Colonic mucosa (tissue), 4 donors: ENCODE results near the gene NTN1. TPM values are rescaled to one million over a fixed set of nuclear protein-coding genes. Genes with fewer than 3 reads are reported as not detected.

Experiments used
- DNase-seq: peaks from one replicate; pipeline ENCODE4 v3.0.0-alpha.2; 2020
- H3K27ac ChIP-seq: fragments of 200-600 bp; one replicate; pipeline ENCODE4 v1.8.0; 2021
- H3K27me3 ChIP-seq: fragments of 200-600 bp; one replicate; pipeline ENCODE4 v1.8.0; 2021
- H3K36me3 ChIP-seq: fragments of 200-600 bp; one replicate; pipeline ENCODE4 v1.8.0; 2021
- H3K4me1 ChIP-seq: fragments of 200-600 bp; one replicate; pipeline ENCODE4 v1.8.0; 2021; ENCODE audit warnings: mild to moderate bottlenecking
- H3K4me3 ChIP-seq: fragments of 200-600 bp; one replicate; pipeline ENCODE4 v1.8.0; 2021
- H3K9ac ChIP-seq, 2 donors: one replicate each; pipeline ENCODE4 v1.7.0; 2013; ENCODE audit warnings: control low read depth in 2 of 2, low read depth in 2 of 2, low read length in 2 of 2
- H3K9me3 ChIP-seq: fragments of 200-600 bp; one replicate; pipeline ENCODE4 v1.8.0; 2021
- intact Hi-C: fragments of 100-400 bp; cut with DNase I; formaldehyde crosslinking; loops from one replicate; pipeline ENCODE4 v1.14.1; 2022
- total RNA-seq, 2 donors: library from RNA; stranded (reverse); fragmentation: NEBNext Ultra II Directional in 1 of 2; extraction: Animal tissue kit (Norgen Biotek cat#: 25700) in 1 of 2; gene quantifications; one replicate each; pipeline ENCODE4 v1.2.1, GENCODE V29; 2021
- TF ChIP-seq, protein P1 (sequence below): fragments of 200-600 bp; IDR thresholded peaks from one replicate; pipeline ENCODE4 v1.8.0; 2022; ENCODE audit warnings: antibody characterized with exemption, mild to moderate bottlenecking
- donor health status: healthy.
- donor health status: DM: no; HTN: no; CAD: no.
- donor health status: DM: no; HTN: no; CAD: no.

Gene NTN1
- total RNA-seq, 2 donors from 2014 or later = 2.1 to 5.5 TPM

DNA sequence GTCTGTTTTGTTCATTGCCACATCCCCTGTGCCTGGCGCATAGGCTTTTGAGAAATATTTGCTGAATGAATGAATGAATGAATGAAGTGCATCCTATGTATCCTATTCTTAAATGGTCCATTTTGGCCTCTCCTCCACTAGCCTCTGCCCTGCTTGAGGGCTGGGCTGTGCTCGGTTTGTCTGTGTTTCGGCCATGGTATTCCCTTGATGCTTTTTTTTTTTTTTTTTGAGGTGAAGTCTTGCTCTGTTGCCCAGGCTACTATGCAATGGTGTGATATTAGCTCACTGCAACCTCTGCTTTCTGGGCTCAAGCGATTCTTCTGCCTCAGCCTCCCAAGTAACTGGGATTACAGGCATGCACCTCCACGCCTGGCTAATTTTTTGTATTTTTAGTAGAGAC is 110.1 kb downstream of the NTN1 start:
- no peaks in the 10 kb centered on the region for H3K9me3 ChIP-seq
- TF ChIP-seq, protein P1, sequence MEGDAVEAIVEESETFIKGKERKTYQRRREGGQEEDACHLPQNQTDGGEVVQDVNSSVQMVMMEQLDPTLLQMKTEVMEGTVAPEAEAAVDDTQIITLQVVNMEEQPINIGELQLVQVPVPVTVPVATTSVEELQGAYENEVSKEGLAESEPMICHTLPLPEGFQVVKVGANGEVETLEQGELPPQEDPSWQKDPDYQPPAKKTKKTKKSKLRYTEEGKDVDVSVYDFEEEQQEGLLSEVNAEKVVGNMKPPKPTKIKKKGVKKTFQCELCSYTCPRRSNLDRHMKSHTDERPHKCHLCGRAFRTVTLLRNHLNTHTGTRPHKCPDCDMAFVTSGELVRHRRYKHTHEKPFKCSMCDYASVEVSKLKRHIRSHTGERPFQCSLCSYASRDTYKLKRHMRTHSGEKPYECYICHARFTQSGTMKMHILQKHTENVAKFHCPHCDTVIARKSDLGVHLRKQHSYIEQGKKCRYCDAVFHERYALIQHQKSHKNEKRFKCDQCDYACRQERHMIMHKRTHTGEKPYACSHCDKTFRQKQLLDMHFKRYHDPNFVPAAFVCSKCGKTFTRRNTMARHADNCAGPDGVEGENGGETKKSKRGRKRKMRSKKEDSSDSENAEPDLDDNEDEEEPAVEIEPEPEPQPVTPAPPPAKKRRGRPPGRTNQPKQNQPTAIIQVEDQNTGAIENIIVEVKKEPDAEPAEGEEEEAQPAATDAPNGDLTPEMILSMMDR = no peak
- no peak overlapping the region for H3K27ac ChIP-seq
- intact Hi-C loops = no loop called here
- DNase-seq = no peak
- H3K9ac ChIP-seq = no peak overlapping the region
- no peak overlapping the region for H3K4me3 ChIP-seq
- H3K27me3 ChIP-seq = no peaks in the 10 kb centered on the region
- H3K4me1 ChIP-seq = no peaks in the 10 kb centered on the region
- no peaks in the 10 kb centered on the region for H3K36me3 ChIP-seq

DNA sequence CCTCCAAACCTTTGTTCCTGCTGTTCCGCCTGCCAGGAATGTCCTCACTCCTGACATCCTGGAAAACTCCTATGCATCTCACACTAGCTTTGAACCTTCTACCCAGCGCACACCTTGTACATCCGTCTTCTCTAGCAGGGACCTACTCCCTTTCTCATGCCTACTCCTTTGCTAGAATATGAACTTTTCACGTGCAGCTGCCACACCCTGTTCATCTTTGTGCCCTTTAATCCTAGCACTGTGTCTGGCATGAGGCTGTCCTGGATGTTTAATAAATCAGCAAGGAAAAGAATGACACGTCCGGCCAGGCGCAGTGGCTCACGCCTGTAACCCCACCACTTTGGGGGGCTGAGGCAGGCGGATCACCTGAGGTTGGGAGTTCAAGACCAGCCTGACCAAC is 111.0 kb downstream of the NTN1 start:
- intact Hi-C loops = no loop called here
- H3K9ac ChIP-seq = no peak overlapping the region
- DNase-seq = no peak
- H3K36me3 ChIP-seq = no peaks in the 10 kb centered on the region
- H3K4me3 ChIP-seq = no peak overlapping the region
- H3K27ac ChIP-seq = no peak overlapping the region
- TF ChIP-seq, protein P1 = no peak
- no peaks in the 10 kb centered on the region for H3K4me1 ChIP-seq
- H3K27me3 ChIP-seq = no peaks in the 10 kb centered on the region
- H3K9me3 ChIP-seq = no peaks in the 10 kb centered on the region

DNA sequence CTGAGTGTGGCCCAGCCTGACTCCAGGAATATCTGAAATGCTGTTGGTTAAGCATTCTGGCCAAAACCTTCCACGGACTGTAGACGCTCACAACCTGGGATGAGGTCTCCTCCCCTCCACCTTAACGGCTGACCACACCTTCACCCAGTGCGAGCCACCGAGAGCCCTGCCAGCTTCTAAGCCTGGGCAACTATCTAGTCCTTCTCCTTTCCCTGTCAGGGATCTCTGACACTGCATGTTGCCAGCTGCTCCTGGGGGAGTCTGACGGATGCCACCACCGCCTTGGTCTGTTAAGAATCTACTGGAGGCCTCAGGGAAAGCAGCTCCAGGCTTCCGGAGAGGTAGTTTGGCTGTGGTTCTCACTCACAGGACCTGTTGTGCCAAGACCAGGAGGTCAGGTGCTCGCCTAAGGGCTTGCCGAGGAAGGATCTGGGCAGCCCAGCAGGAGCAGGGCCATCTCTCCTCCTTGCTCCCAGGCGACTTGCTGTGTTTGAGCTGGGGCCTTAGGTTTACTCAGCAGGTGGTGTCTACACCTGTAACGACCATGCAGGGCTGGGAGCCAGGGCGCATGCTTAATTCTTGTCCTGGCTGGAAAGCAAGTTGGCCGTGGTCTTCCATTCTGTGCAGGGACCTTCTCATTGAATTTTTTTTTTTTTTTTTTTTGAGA is 111.8 kb downstream of the NTN1 start:
- Histone ChIP-seq H3K27me3 (no peaks in the 10 kb centered on the region), H3K36me3 (no peaks in the 10 kb centered on the region), H3K4me1 (no peaks in the 10 kb centered on the region), H3K9ac (no peak overlapping the region), H3K9me3 (no peaks in the 10 kb centered on the region), H3K27ac (no peak overlapping the region), H3K4me3 (no peak overlapping the region)
- TF ChIP-seq, protein P1 = no peak
- no peak for DNase-seq
- intact Hi-C loops = no loop called here

DNA sequence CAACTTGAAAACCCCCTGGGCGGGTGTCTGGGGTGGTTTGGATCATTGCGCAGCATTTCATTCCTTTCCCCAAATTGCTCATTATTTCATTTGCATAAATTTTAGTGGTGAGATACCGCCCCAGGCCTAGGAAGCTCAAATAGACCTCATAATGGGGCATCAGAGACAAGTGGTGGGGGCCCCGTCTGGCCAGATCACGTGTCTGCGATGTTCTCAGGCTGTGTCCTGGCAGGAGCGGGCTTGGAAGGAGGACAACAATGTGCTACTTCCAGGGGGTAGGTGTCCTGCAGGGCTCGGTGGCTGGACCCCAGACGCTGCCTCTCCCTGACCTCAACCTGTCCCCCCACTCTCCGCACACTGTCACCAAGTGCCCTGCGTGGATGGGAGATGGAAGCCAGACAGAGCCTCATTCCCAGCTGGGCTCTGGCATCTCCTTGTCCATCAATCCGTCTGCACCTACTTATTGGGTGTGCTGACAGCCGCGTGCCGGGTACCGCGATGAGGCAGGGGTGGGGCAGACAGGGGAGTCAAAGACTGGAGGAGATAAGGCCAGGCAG is 116.9 kb downstream of the NTN1 start:
- intact Hi-C loops = no loop called here

DNA sequence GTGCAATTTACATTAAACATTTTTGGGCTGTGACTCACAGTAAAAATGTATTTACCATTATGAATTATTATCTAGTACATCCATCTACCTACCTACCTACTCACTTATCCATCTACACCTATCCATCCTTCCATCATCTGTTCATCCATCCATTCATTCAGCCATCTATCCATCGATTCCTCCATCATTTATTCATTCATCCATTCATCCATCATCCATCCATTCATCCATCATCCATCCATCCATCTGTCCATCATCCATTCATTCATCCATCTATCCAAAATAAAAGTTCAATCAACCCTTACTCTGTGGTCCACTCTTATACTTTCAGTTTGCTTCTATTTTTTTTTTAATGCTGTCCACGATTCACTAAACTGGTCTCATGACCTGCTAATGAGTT is 118.4 kb downstream of the NTN1 start:
- Histone ChIP-seq H3K9me3 (no peaks in the 10 kb centered on the region), H3K4me1 (no peaks in the 10 kb centered on the region), H3K27ac (no peak overlapping the region), H3K36me3 (no peaks in the 10 kb centered on the region), H3K27me3 (no peaks in the 10 kb centered on the region), H3K4me3 (no peak overlapping the region), H3K9ac (no peak overlapping the region)
- TF ChIP-seq, protein P1 = no peak
- intact Hi-C loops = no loop called here
- DNase-seq = no peak

More for the DNA sequence above, 116.9 kb downstream of the NTN1 start:
- no peaks in the 10 kb centered on the region for H3K9me3 ChIP-seq
- H3K9ac ChIP-seq = no peak overlapping the region
- no peak overlapping the region for H3K27ac ChIP-seq
- no peaks in the 10 kb centered on the region for H3K36me3 ChIP-seq
- TF ChIP-seq, protein P1 = no peak
- H3K27me3 ChIP-seq = no peaks in the 10 kb centered on the region
- DNase-seq = no peak
- no peaks in the 10 kb centered on the region for H3K4me1 ChIP-seq
- no peak overlapping the region for H3K4me3 ChIP-seq
